Activated CD8-positive, alpha-beta memory T cell treated with anti-CD3 and anti-CD28 coated beads, Interleukin-2, amount 50 U/mL, for 4 hours (primary cell): ENCODE results near the gene ITK.

Experiments
- DNase-seq: peaks from one replicate; pipeline ENCODE4 v3.0.0-alpha.2; 2020

The ITK gene

GRCh38 chr5:157284458-157285212 is 104.0 kb downstream of the ITK start:
- no peak for DNase-seq

GRCh38 chr5:157285310-157286035 is 104.8 kb downstream of the ITK start:
- no peak for DNase-seq

GRCh38 chr5:157286761-157287211 is 106.1 kb downstream of the ITK start:
- DNase-seq, result no peak

- DNase-seq, result no peak
Measured at GRCh38 chr5:157288405-157289163, 107.9 kb downstream of the ITK start.

GRCh38 chr5:157289164-157289819 is 108.7 kb downstream of the ITK start:
- DNase-seq, result no peak

GRCh38 chr5:157290156-157290980 is 109.7 kb downstream of the ITK start:
- DNase-seq, result no peak

GRCh38 chr5:157290981-157291711 is 110.5 kb downstream of the ITK start:
- no peak for DNase-seq

- DNase-seq, result no peak
Measured at GRCh38 chr5:157292599-157292998, 112.0 kb downstream of the ITK start.

GRCh38 chr5:157294407-157295091 is 113.9 kb downstream of the ITK start:
- DNase-seq, result no peak

- no peak for DNase-seq
Measured at GRCh38 chr5:157295247-157295646, 114.6 kb downstream of the ITK start.

GRCh38 chr5:157300564-157300963 is 119.9 kb downstream of the ITK start:
- no peak for DNase-seq

- no peak for DNase-seq
Measured at GRCh38 chr5:157301066-157301465, 120.4 kb downstream of the ITK start.

GRCh38 chr5:157303023-157303422 is 122.4 kb downstream of the ITK start:
- DNase-seq, result no peak

GRCh38 chr5:157303667-157304327 is 123.2 kb downstream of the ITK start:
- DNase-seq, result peak; percentile 39
